PFSK-1 (cell line): ENCODE results near the gene TP53BP2.

ENCODE experiments used
- FOXP2 ChIP-seq: optimal IDR thresholded peaks from 2 replicates; pipeline ENCODE3; 2011; ENCODE audit warnings: borderline replicate concordance, control low read depth, inconsistent platforms; ENCODE audit not compliant: insufficient read depth; ENCODE audit errors: extremely low read length, extremely low read depth
- POLR2AphosphoS5 ChIP-seq: IDR thresholded peaks from 2 replicates; pipeline ENCODE4 v1.6.1; 2012; ENCODE audit warnings: low read depth, mild to moderate bottlenecking, control low read depth, low read length, moderate library complexity
- REST ChIP-seq, 2 experiments: IDR thresholded peaks; 2 replicates each; pipeline versions ENCODE4 v1.6.1 to v1.8.0; 2011 to 2012; ENCODE audit warnings: low read depth in 2 of 2, low read length in 2 of 2, control low read depth in 1 of 2, inconsistent platforms in 1 of 2, mild to moderate bottlenecking in 1 of 2, moderate library complexity in 1 of 2; ENCODE audit not compliant: insufficient read depth in 1 of 2
- SIN3A ChIP-seq: IDR thresholded peaks from 2 replicates; pipeline ENCODE4 v1.6.1; 2012; ENCODE audit warnings: mild to moderate bottlenecking, low read length, moderate library complexity, borderline replicate concordance; ENCODE audit not compliant: insufficient read depth
- TAF1 ChIP-seq: IDR thresholded peaks from 2 replicates; pipeline ENCODE4 v1.6.1; 2012; ENCODE audit warnings: low read length, control low read depth, borderline replicate concordance; ENCODE audit not compliant: insufficient read depth

The TP53BP2 gene

GRCh38 chr1:223751696-223752095 is 94.1 kb downstream of the TP53BP2 start:
- TF ChIP-seq TAF1 (no peak), SIN3A (no peak), FOXP2 (no peak), POLR2AphosphoS5 (no peak), REST (IDR thresholded peaks at IDR 0.05; ENCODE audit: insufficient read depth in 1 of 2, low read depth in 2 of 2, low read length in 2 of 2) (no peak)

- TF ChIP-seq SIN3A, result no peak
- TF ChIP-seq FOXP2, result no peak
- no peak for TF ChIP-seq POLR2AphosphoS5
- TF ChIP-seq REST (IDR thresholded peaks at IDR 0.05; ENCODE audit: insufficient read depth in 1 of 2, low read depth in 2 of 2, low read length in 2 of 2), result no peak
- TF ChIP-seq TAF1, result no peak
These were observed 94.8 kb downstream of the TP53BP2 start for GRCh38 chr1:223750730-223751570.

- TF ChIP-seq FOXP2 (no peak), REST (IDR thresholded peaks at IDR 0.05; ENCODE audit: insufficient read depth in 1 of 2, low read depth in 2 of 2, low read length in 2 of 2) (no peak)
These were observed 96.7 kb downstream of the TP53BP2 start for GRCh38 chr1:223748773-223749733.

- TF ChIP-seq REST (IDR thresholded peaks at IDR 0.05; ENCODE audit: insufficient read depth in 1 of 2, low read depth in 2 of 2, low read length in 2 of 2) (no peak), SIN3A (no peak), FOXP2 (peak; percentile 55), POLR2AphosphoS5 (no peak), TAF1 (no peak)
These were observed 97.4 kb downstream of the TP53BP2 start for GRCh38 chr1:223748405-223748772.
